GM06990 (cell line): Measurements from ENCODE around the gene RCL1.

Experiments
- DNase-seq: peaks from one replicate; pipeline ENCODE4 v3.0.0-alpha.2; 2011; ENCODE audit not compliant: insufficient read length; ENCODE audit errors: extremely low read depth
- H3K27me3 ChIP-seq: replicated peaks from 2 replicates; pipeline ENCODE4 v1.6.0; 2011; ENCODE audit warnings: low read length; ENCODE audit not compliant: control insufficient read depth, insufficient read depth
- H3K36me3 ChIP-seq: 2 replicates; pipeline ENCODE4 v1.5.1; 2011; ENCODE audit warnings: low read length; ENCODE audit not compliant: control insufficient read depth, insufficient read depth
- H3K4me3 ChIP-seq: replicated peaks from 2 replicates; pipeline ENCODE4 v1.5.1; 2011; ENCODE audit warnings: low read depth, mild to moderate bottlenecking, control low read depth, low read length
- CTCF ChIP-seq: IDR thresholded peaks from 2 replicates; pipeline ENCODE4 v1.5.1; 2011; ENCODE audit warnings: low read length, control low read depth, mild to moderate bottlenecking, inconsistent platforms; ENCODE audit not compliant: insufficient read depth, poor library complexity, severe bottlenecking

The RCL1 gene

GRCh38 chr9:4811824-4812223 is 19.1 kb downstream of the RCL1 start:
- Histone ChIP-seq H3K4me3 (no peak overlapping the region), H3K36me3 (no peaks in the 10 kb centered on the region), H3K27me3 (no peaks in the 10 kb centered on the region)
- TF ChIP-seq CTCF, result no peak
- DNase-seq, result no peak

DNA sequence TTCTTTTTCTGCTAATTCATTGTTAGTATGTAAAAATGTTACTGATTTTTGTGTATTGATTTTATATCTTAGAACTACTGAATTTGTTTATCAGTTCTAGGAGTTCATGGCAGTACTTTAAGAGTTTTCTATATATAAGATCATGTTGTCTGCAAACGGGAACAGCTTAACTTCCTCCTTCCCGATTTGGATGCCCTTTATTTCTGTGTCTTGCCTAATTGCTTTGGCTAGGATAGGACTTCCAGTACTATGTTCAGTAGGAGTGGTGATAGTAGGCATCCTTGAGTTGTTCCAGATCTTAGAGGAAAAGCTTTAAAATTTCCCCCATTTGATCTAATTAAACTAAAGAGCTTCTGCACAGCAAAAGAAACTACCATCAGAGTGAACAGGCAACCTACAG is 20.1 kb downstream of the RCL1 start:
- no peaks in the 10 kb centered on the region for H3K27me3 ChIP-seq
- H3K36me3 ChIP-seq, result no peaks in the 10 kb centered on the region
- TF ChIP-seq CTCF, result no peak
- H3K4me3 ChIP-seq, result peak overlapping the region; percentile 33
- DNase-seq, result no peak

- DNase-seq, result no peak
- no peaks in the 10 kb centered on the region for H3K27me3 ChIP-seq
- H3K4me3 ChIP-seq, result no peak overlapping the region; the same call in 1 of the 2 replicates
- H3K36me3 ChIP-seq, result no peaks in the 10 kb centered on the region
- no peak for TF ChIP-seq CTCF
These were observed 22.2 kb downstream of the RCL1 start for GRCh38 chr9:4814913-4815312.

- peak; percentile 25 for DNase-seq
- Histone ChIP-seq H3K4me3 (peak overlapping the region; percentile 61), H3K27me3 (no peaks in the 10 kb centered on the region), H3K36me3 (no peaks in the 10 kb centered on the region)
- TF ChIP-seq CTCF, result no peak
These were observed 22.7 kb downstream of the RCL1 start for GRCh38 chr9:4815381-4815956.

DNA sequence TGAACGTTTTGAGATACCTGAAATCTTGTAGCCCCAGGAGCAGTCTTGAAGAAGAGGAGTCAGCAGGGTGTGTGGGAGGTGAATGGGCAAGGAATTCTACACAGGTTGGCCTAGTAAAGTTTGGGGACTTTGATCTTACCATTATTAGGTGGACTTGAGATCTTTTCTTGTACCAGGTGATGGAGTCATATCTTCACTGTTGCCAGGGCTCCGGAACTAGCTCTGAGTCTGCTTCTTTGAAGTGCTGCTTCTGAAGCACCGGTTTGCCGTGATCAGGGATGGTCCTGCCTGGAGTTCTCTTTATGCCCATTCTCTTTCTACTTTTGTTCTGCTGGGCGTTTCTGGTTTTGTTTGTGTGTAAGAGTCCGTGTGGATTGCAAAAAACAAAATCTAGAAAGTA is 27.4 kb downstream of the RCL1 start:
- Histone ChIP-seq H3K4me3 (no peak overlapping the region), H3K27me3 (no peaks in the 10 kb centered on the region), H3K36me3 (no peaks in the 10 kb centered on the region)
- TF ChIP-seq CTCF, result no peak
- DNase-seq, result no peak

- no peak for DNase-seq
- no peaks in the 10 kb centered on the region for H3K27me3 ChIP-seq
- no peaks in the 10 kb centered on the region for H3K36me3 ChIP-seq
- H3K4me3 ChIP-seq, result no peak overlapping the region
- TF ChIP-seq CTCF, result no peak
These were observed 28.4 kb downstream of the RCL1 start for GRCh38 chr9:4821133-4821532.
